ENCODE measurements around the gene VMO1. TPM values are rescaled to one million over a fixed set of nuclear protein-coding genes. Genes with fewer than 3 reads are reported as not detected.

VMO1 gene
- polyA plus RNA-seq, 1 donor (not counting 4 experiments of a cell fraction or from before 2014, with no cell fraction given), result 0.14 TPM

DNA sequence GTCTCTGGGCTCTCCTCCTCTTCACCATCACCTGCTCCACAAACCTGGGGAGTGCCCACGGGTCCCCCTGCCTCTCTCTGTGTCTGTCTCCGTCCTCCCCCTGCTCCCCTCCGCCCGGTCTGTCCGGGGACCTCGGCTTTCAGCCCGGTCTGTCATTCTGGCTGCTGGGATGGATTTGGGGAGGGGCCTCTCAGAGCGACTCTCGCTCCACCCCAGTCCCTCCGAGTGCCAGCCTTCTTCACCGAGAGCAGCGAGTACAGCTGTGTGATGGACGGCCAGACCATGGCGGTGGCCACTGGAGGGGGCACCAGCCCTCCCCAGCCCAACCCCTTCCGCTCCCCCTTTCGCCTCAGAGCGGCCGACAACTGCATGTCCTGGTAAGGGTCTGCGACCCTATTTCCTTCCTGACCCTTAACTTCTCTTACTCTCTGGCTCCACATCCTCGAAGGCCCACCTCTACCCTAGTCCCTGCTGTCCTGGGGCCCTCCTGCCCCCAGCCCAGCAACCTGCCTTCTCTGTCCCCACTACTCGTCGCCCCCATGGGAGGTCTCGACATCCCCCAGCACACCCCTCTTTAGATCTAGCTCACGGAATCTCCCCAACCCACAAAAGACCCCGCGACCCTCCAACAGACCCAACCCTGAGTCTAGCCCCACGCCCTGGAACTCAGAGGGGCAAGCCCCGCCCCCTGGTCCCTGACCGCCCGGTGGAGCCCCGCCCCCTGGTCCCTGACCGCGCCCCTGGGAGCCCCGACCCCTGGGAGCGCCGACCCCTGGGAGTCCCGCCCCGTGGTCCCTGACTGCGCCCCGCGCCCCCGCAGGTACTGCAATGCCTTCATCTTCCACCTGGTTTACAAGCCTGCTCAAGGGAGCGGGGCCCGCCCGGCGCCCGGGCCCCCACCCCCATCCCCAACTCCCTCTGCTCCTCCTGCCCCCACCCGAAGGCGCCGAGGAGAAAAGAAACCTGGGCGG is 40.9 kb downstream of the VMO1 start:
- no peak for TF ChIP-seq EZH2 (IDR thresholded peaks at IDR 0.05; ENCODE audit: low read length)
- TF ChIP-seq, protein P1, sequence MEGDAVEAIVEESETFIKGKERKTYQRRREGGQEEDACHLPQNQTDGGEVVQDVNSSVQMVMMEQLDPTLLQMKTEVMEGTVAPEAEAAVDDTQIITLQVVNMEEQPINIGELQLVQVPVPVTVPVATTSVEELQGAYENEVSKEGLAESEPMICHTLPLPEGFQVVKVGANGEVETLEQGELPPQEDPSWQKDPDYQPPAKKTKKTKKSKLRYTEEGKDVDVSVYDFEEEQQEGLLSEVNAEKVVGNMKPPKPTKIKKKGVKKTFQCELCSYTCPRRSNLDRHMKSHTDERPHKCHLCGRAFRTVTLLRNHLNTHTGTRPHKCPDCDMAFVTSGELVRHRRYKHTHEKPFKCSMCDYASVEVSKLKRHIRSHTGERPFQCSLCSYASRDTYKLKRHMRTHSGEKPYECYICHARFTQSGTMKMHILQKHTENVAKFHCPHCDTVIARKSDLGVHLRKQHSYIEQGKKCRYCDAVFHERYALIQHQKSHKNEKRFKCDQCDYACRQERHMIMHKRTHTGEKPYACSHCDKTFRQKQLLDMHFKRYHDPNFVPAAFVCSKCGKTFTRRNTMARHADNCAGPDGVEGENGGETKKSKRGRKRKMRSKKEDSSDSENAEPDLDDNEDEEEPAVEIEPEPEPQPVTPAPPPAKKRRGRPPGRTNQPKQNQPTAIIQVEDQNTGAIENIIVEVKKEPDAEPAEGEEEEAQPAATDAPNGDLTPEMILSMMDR (optimal IDR thresholded peaks at IDR 0.05 in 1 of 3, IDR thresholded peaks at IDR 0.05 in 1 of 3, conservative IDR thresholded peaks at IDR 0.05 in 1 of 3; ENCODE audit: extremely low read depth in 1 of 3, insufficient read depth in 2 of 3, low read length in 3 of 3), result no peak
- Histone ChIP-seq H3K4me3 (ENCODE audit: control insufficient read depth in 2 of 3, extremely low read depth in 1 of 3, insufficient read depth in 2 of 3, low read depth in 1 of 3, low read length in 3 of 3) (no peak overlapping the region), H3K4me2 (ENCODE audit: control insufficient read depth, extremely low read depth, insufficient read depth, low read depth, low read length) (no peak overlapping the region), H2AFZ (ENCODE audit: control insufficient read depth, low read length) (no peak overlapping the region), H3K27ac (ENCODE audit: control insufficient read depth, insufficient read depth, low read length) (no peak overlapping the region), H3K27me3 (ENCODE audit: control insufficient read depth, extremely low read depth, insufficient read depth, low read length) (peaks cover 15% of the 10 kb centered on the region), H3K9me1 (ENCODE audit: control insufficient read depth, extremely low read depth, insufficient read depth, low read length) (no peaks in the 10 kb centered on the region), H3K4me1 (ENCODE audit: control insufficient read depth, extremely low read depth, insufficient read depth, low read length) (no peaks in the 10 kb centered on the region), H3K36me3 (ENCODE audit: control insufficient read depth in 2 of 2, extremely low read depth in 1 of 2, insufficient read depth in 2 of 2, low read length in 2 of 2) (no peaks in the 10 kb centered on the region), H4K20me1 (ENCODE audit: control insufficient read depth, extremely low read depth, insufficient read depth, low read length) (no peaks in the 10 kb centered on the region), H3K9me3 (ENCODE audit: control insufficient read depth, low read depth, low read length) (no peaks in the 10 kb centered on the region), H3K79me2 (ENCODE audit: control insufficient read depth, insufficient read depth, low read length) (no peaks in the 10 kb centered on the region), H3K9ac (ENCODE audit: control insufficient read depth, extremely low read depth, insufficient read depth, low read length) (no peak overlapping the region)
- DNase-seq (ENCODE audit: low read depth, low spot score) (no peak), FAIRE-seq (no peak)
- dilution Hi-C loops (cut with MboI; ENCODE audit: extremely low pct_ligation_motif_present, low sequenced_read_pairs), result no loop called here

DNA sequence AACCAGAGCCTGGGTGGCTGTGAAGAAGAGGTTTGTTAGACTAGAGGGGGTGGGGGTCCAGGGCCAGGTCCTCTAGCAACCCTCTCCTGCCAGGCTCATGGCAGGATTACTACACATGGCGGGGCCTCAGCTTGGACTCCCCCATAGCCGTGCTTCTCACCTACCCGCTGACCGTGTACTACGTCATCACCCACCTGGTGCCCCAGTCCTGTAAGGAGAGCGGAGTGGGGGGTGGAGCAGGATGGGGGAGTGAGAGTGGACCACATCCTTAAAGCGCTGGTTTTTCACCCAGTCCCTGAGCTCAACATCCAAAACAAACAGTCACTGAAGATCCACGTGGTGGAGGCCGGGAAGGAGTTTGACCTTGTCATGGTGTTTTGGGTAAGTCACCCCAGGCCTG is 42.3 kb downstream of the VMO1 start:
- Histone ChIP-seq H3K27ac (ENCODE audit: control insufficient read depth, insufficient read depth, low read length) (no peak overlapping the region), H2AFZ (ENCODE audit: control insufficient read depth, low read length) (no peak overlapping the region), H3K9me3 (ENCODE audit: control insufficient read depth, low read depth, low read length) (no peaks in the 10 kb centered on the region), H4K20me1 (ENCODE audit: control insufficient read depth, extremely low read depth, insufficient read depth, low read length) (no peaks in the 10 kb centered on the region), H3K36me3 (ENCODE audit: control insufficient read depth in 2 of 2, extremely low read depth in 1 of 2, insufficient read depth in 2 of 2, low read length in 2 of 2) (no peaks in the 10 kb centered on the region), H3K9me1 (ENCODE audit: control insufficient read depth, extremely low read depth, insufficient read depth, low read length) (no peaks in the 10 kb centered on the region), H3K4me2 (ENCODE audit: control insufficient read depth, extremely low read depth, insufficient read depth, low read depth, low read length) (no peak overlapping the region), H3K4me1 (ENCODE audit: control insufficient read depth, extremely low read depth, insufficient read depth, low read length) (peaks cover 4% of the 10 kb centered on the region), H3K27me3 (ENCODE audit: control insufficient read depth, extremely low read depth, insufficient read depth, low read length) (peaks cover 20% of the 10 kb centered on the region), H3K79me2 (ENCODE audit: control insufficient read depth, insufficient read depth, low read length) (no peaks in the 10 kb centered on the region), H3K4me3 (ENCODE audit: control insufficient read depth in 2 of 3, extremely low read depth in 1 of 3, insufficient read depth in 2 of 3, low read depth in 1 of 3, low read length in 3 of 3) (no peak overlapping the region), H3K9ac (ENCODE audit: control insufficient read depth, extremely low read depth, insufficient read depth, low read length) (no peak overlapping the region)
- FAIRE-seq (no peak), DNase-seq (ENCODE audit: low read depth, low spot score) (no peak)
- dilution Hi-C loops (cut with MboI; ENCODE audit: extremely low pct_ligation_motif_present, low sequenced_read_pairs), result no loop called here
- TF ChIP-seq, protein P1 (optimal IDR thresholded peaks at IDR 0.05 in 1 of 3, IDR thresholded peaks at IDR 0.05 in 1 of 3, conservative IDR thresholded peaks at IDR 0.05 in 1 of 3; ENCODE audit: extremely low read depth in 1 of 3, insufficient read depth in 2 of 3, low read length in 3 of 3), result no peak
- no peak for TF ChIP-seq EZH2 (IDR thresholded peaks at IDR 0.05; ENCODE audit: low read length)

All from keratinocyte (primary cell).